AG04450 (cell line): ENCODE measurements around the gene PAFAH1B1. TPM values are rescaled to one million over a fixed set of nuclear protein-coding genes. Genes with fewer than 3 reads are reported as not detected.
"Not testable (repeated sequence)": the region's sequence is repeated elsewhere in the genome, so short reads cannot be mapped to it uniquely, and the experiment has no call there.

Experiments
- CTCF ChIA-PET: fragments of 300-600, 350-600 bp; formaldehyde crosslinking; extraction: SDS; loops from one replicate; lab custom pipeline; 2022; ENCODE audit warnings: antibody characterized with exemption, inconsistent platforms; lab: Charles Lee
- POLR2A ChIA-PET: fragments of 350-600 bp; formaldehyde crosslinking; extraction: SDS; loops from one replicate; lab custom pipeline; 2021; ENCODE audit warnings: antibody characterized with exemption, inconsistent platforms; lab: Yijun Ruan, JAX
- DNase-seq: peaks from one replicate; pipeline ENCODE4 v3.0.0-alpha.2; 2011; ENCODE audit warnings: low read depth, low spot score
- H3K27ac ChIP-seq: one replicate; pipeline ENCODE4 v1.5.1; 2012; ENCODE audit warnings: low read depth, low read length, control low read depth
- H3K27me3 ChIP-seq: one replicate; pipeline ENCODE4 v1.6.0; 2012; ENCODE audit warnings: low read length; ENCODE audit not compliant: control insufficient read depth, insufficient read depth
- H3K4me3 ChIP-seq: 2 replicates; pipeline ENCODE4 v1.5.1; 2011; ENCODE audit warnings: mild to moderate bottlenecking, low read depth, low read length, control low read depth
- H3K9me3 ChIP-seq: 2 replicates; pipeline ENCODE4 v1.5.1; 2012; ENCODE audit warnings: low read length; ENCODE audit not compliant: control insufficient read depth, insufficient read depth
- CTCF ChIP-seq: IDR thresholded peaks from 2 replicates; pipeline ENCODE4 v1.5.1; 2011; ENCODE audit warnings: low read depth, low read length, control low read depth, inconsistent platforms
- polyA minus RNA-seq: library from RNA; depleted of rRNA, polyadenylated mRNA; stranded (reverse); fragments of >200 nt; gene quantifications from 2 replicates; pipeline ENCODE4 v1.2.3, GENCODE V29; 2011; rRNA and poly(A)+ RNA removed
- polyA plus RNA-seq: library from polyadenylated mRNA; depleted of rRNA; stranded (reverse); fragments of >200 nt; gene quantifications from 2 replicates; pipeline ENCODE4 v1.2.3, GENCODE V29; 2011; rRNA removed

Gene PAFAH1B1
- polyA plus RNA-seq: 91.7 and 111 TPM in 2 replicates
- 121 and 134 TPM in 2 replicates for polyA minus RNA-seq

GRCh38 chr17:2592971-2593820 is at the start of gene PAFAH1B1:
PAFAH1B1 (plus strand) TSS chr17:2593654; CDS start chr17:2638289, 44,635 bp downstream.
- no peaks in the 10 kb centered on the region for H3K27me3 ChIP-seq
- CTCF ChIA-PET: interaction anchor here (0.6 to 1.5 kb wide), 2 partner anchors 41 to 177 kb away, joined by 3 to 4 read pairs; no protein-coding TSS in a partner anchor
- H3K9me3 ChIP-seq: peaks cover 3% of the 10 kb centered on the region; the same call in 1 of the 2 replicates
- POLR2A ChIA-PET: interaction anchor here (0.8 to 1.6 kb wide), 8 partner anchors 35 to 193 kb away, joined by 3 to 7 read pairs (median 4); partner anchors contain the start of gene METTL16
- DNase-seq: peak; percentile 21
- TF ChIP-seq CTCF: 0 out of 2 replicates have a peak, but pooled peaks have one; percentile 1
- peak within 1 kb of the TSS; percentile 70 for H3K4me3 ChIP-seq
- peak within 1 kb of the TSS; percentile 91 for H3K27ac ChIP-seq

- no peak for DNase-seq
- Histone ChIP-seq H3K9me3 (no peaks in the 10 kb centered on the region), H3K4me3 (no peak overlapping the region), H3K27ac (no peak overlapping the region), H3K27me3 (no peaks in the 10 kb centered on the region)
- ChIA-PET CTCF (no interaction called here), POLR2A (no interaction called here)
- TF ChIP-seq CTCF: no peak
Measured at GRCh38 chr17:2545393-2545792, 48.1 kb upstream of the PAFAH1B1 start.

GRCh38 chr17:2547176-2547575 is 46.3 kb upstream of the PAFAH1B1 start:
- no peak for DNase-seq
- H3K9me3 ChIP-seq: no peaks in the 10 kb centered on the region
- no peak for TF ChIP-seq CTCF
- H3K27me3 ChIP-seq: no peaks in the 10 kb centered on the region
- ChIA-PET POLR2A (no interaction called here), CTCF (interaction anchor here (0.6 to 1.1 kb wide), 3 partner anchors 22 to 165 kb away, joined by 3 read pairs; no protein-coding TSS in a partner anchor)
- no peak overlapping the region for H3K27ac ChIP-seq
- no peak overlapping the region for H3K4me3 ChIP-seq

GRCh38 chr17:2548026-2548425 is 45.4 kb upstream of the PAFAH1B1 start:
- H3K27ac ChIP-seq, H3K9me3 ChIP-seq, H3K4me3 ChIP-seq, CTCF ChIA-PET, DNase-seq, POLR2A ChIA-PET, H3K27me3 ChIP-seq: not testable (repeated sequence)

- no peak for TF ChIP-seq CTCF
- Histone ChIP-seq H3K27ac (no peak overlapping the region), H3K9me3 (no peaks in the 10 kb centered on the region), H3K4me3 (no peak overlapping the region), H3K27me3 (peaks cover 4% of the 10 kb centered on the region)
- POLR2A ChIA-PET: interaction anchor here (0.6 kb wide), 1 partner anchor 73 kb away, joined by 3 read pairs; no protein-coding TSS in a partner anchor
- CTCF ChIA-PET: interaction anchor here (0.6 kb wide), 1 partner anchor 25 kb away, joined by 4 read pairs; no protein-coding TSS in a partner anchor
- DNase-seq: no peak
Measured at GRCh38 chr17:2549392-2550211, 43.9 kb upstream of the PAFAH1B1 start.
